Upper lobe of right lung (tissue), 1 donor: ENCODE measurements around the gene AVP. TPM values are rescaled to one million over a fixed set of nuclear protein-coding genes. Genes with fewer than 3 reads are reported as not detected.
"Not testable (repeated sequence)": the region's sequence is repeated elsewhere in the genome, so short reads cannot be mapped to it uniquely, and the experiment has no call there.

ENCODE experiments used
- ATAC-seq: fragments of 200-7000 bp; cut with Tn5 transposase; one replicate; pipeline ENCODE4 v1.9.1; 2020; ENCODE audit warnings: mild to moderate bottlenecking, moderate library complexity
- DNase-seq: peaks from one replicate; pipeline ENCODE4 v3.0.0-alpha.2; 2020
- H3K27ac ChIP-seq: fragments of 200-600 bp; one replicate; pipeline ENCODE4 v1.8.0; 2022
- H3K27me3 ChIP-seq: fragments of 200-600 bp; one replicate; pipeline ENCODE4 v1.8.0; 2022; ENCODE audit warnings: mild to moderate bottlenecking
- H3K36me3 ChIP-seq: fragments of 200-600 bp; one replicate; pipeline ENCODE4 v1.8.0; 2022
- H3K4me1 ChIP-seq: fragments of 200-600 bp; one replicate; pipeline ENCODE4 v1.8.0; 2022
- H3K4me3 ChIP-seq: fragments of 200-600 bp; one replicate; pipeline ENCODE4 v1.8.0; 2022; ENCODE audit warnings: mild to moderate bottlenecking
- H3K9me3 ChIP-seq: fragments of 200-600 bp; one replicate; pipeline ENCODE4 v1.8.0; 2022
- intact Hi-C: fragments of 100-400 bp; cut with DNase I; formaldehyde crosslinking; loops from one replicate; pipeline ENCODE4 v1.11.0; 2022
- total RNA-seq: library from RNA; stranded (reverse); fragmentation: NEBNext Ultra II Directional; extraction: Animal tissue kit (Norgen Biotek cat#: 25700); gene quantifications from one replicate; pipeline ENCODE4 v1.2.1, GENCODE V29; 2021
- TF ChIP-seq, protein P1 (sequence below): fragments of 200-600 bp; IDR thresholded peaks from one replicate; pipeline ENCODE4 v1.8.0; 2022; ENCODE audit warnings: antibody characterized with exemption
- donor health status: DM: no; HTN: yes; CAD: no; lungs with severe emphysema.

AVP gene
- total RNA-seq, 1 donor from 2014 or later = not detected

DNA sequence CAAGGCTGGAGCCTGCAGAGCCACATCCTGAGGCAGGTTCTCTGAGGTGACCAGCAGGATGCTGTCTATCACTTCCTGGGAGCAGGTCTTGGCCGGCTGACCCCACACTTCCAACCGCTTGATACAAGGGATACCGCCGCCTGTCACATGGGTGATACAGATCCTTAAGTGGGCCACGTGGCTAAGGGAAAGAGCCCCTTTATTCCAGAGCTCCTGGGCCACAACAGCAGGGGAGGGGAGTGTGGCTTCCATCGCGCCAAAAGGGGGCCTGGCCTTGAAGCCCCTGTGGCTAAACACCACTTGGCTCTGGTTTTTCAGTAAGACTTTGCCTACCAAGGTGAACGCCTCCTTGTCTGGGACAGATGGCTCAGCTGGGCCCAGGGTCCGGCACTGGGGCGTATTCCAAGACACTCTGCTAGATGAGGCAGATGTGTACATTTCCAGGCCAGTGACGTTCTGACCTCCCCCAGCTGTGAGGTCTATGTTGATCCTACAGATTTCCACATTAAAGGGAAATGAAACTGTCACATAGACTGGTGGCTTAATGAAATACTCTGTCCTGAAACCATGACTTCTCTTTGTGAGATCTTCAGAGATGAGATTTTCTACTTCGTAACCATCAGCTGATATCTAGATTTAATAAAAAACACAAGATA lies 37.6 kb upstream of the AVP start:
- ATAC-seq (no peak), DNase-seq (no peak)
- peaks cover 21% of the 10 kb centered on the region for H3K36me3 ChIP-seq

DNA sequence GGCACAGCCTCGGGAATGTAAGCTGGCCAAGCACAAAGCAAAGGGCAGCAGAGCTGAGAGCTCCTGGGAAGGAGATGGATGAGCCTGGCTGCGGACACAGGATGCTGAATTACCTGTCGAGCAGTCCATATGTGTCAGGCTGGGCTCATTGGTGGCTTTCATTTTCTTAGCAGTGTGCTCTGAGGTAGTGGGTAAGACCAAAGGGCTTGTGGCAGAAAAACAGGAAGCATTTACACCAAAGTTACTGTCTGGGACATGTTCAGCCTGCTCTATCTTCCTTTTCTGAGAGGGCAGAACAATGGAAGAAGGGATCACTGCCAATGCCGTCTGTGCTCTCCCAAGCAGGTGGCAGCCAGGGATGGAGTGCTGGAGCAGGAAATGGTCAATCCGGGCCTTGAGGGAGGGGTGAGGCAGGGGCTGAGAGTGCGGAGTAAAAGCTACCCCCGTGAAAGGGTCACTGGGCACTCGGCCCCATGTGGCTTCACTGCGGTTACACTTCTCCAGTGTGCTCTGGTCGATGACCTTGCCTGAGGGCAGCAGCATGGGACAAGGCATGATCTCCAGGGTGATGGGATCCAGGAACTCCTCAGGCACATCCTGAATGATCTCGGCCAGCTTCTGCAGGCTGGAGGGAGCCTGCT lies 36.9 kb upstream of the AVP start:
- ATAC-seq (no peak), DNase-seq (no peak)
- TF ChIP-seq, protein P1, sequence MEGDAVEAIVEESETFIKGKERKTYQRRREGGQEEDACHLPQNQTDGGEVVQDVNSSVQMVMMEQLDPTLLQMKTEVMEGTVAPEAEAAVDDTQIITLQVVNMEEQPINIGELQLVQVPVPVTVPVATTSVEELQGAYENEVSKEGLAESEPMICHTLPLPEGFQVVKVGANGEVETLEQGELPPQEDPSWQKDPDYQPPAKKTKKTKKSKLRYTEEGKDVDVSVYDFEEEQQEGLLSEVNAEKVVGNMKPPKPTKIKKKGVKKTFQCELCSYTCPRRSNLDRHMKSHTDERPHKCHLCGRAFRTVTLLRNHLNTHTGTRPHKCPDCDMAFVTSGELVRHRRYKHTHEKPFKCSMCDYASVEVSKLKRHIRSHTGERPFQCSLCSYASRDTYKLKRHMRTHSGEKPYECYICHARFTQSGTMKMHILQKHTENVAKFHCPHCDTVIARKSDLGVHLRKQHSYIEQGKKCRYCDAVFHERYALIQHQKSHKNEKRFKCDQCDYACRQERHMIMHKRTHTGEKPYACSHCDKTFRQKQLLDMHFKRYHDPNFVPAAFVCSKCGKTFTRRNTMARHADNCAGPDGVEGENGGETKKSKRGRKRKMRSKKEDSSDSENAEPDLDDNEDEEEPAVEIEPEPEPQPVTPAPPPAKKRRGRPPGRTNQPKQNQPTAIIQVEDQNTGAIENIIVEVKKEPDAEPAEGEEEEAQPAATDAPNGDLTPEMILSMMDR = no peak
- intact Hi-C loops = no loop called here
- Histone ChIP-seq H3K27me3 (no peaks in the 10 kb centered on the region), H3K36me3 (peaks cover 21% of the 10 kb centered on the region), H3K9me3 (no peaks in the 10 kb centered on the region), H3K27ac (no peak overlapping the region), H3K4me3 (no peak overlapping the region), H3K4me1 (peaks cover 3% of the 10 kb centered on the region)

More for the DNA sequence above, 37.6 kb upstream of the AVP start:
- no peak overlapping the region for H3K27ac ChIP-seq
- H3K4me3 ChIP-seq = no peak overlapping the region
- intact Hi-C loops = no loop called here
- H3K4me1 ChIP-seq = peaks cover 3% of the 10 kb centered on the region
- TF ChIP-seq, protein P1 = no peak
- no peaks in the 10 kb centered on the region for H3K27me3 ChIP-seq
- no peaks in the 10 kb centered on the region for H3K9me3 ChIP-seq

DNA sequence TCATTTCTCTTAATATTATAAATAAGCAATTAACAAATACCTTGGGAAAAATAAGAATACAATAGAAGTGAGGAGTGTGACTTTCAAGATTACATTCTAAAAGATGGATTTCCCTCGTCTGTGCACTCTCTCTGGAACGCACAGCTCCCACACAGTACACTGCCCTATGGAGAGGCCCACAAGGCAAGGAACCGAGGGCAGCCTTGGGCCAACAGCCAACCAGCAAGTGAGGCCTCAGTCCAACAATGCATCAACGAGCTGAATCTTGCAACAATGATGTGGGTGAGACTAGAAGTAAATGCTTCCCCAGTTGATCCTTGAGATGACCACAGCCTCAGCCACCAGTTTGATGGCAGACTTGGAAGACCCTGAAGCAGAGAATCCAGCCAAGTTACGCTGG lies 34.5 kb upstream of the AVP start:
- TF ChIP-seq, protein P1 = no peak
- peaks cover 3% of the 10 kb centered on the region for H3K4me1 ChIP-seq
- H3K27ac ChIP-seq = no peak overlapping the region
- no peaks in the 10 kb centered on the region for H3K27me3 ChIP-seq
- no peak overlapping the region for H3K4me3 ChIP-seq
- H3K9me3 ChIP-seq = no peaks in the 10 kb centered on the region
- intact Hi-C loops = no loop called here
- H3K36me3 ChIP-seq = peaks cover 21% of the 10 kb centered on the region
- ATAC-seq (no peak), DNase-seq (no peak)

DNA sequence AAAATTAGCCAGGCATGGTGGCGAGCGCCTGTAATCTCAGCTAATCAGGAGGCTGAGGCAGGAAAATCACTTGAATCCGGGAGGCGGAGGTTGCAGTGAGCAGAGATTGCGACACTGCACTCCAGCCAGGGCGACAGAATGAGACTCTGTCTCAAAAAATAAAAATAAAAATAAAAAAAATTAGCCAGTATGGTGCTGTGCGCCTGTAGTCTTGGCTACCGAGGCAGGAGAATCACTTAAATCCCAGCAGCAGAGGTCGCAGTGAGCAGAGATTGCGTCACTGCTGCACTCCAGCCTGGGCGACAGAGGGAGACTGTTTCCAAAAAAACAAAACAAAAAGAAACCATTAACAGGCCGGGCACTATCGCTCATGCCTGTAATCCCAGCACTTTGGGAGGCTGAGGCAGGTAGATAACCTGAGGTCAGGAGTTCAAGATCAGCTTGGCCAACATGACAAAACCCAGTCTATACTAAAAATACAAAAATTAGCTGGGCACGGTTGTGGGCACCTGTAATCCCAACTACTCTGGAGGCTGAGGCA lies 33.4 kb upstream of the AVP start:
- Histone ChIP-seq H3K36me3 (peaks cover 21% of the 10 kb centered on the region), H3K27ac (peak overlapping the region; percentile 70)
- H3K4me1 ChIP-seq, intact Hi-C loops, H3K4me3 ChIP-seq, H3K27me3 ChIP-seq, H3K9me3 ChIP-seq: not testable (repeated sequence)
- TF ChIP-seq, protein P1 = peak; percentile 61
- peak; percentile 75 for DNase-seq
- ATAC-seq = peak; percentile 85

DNA sequence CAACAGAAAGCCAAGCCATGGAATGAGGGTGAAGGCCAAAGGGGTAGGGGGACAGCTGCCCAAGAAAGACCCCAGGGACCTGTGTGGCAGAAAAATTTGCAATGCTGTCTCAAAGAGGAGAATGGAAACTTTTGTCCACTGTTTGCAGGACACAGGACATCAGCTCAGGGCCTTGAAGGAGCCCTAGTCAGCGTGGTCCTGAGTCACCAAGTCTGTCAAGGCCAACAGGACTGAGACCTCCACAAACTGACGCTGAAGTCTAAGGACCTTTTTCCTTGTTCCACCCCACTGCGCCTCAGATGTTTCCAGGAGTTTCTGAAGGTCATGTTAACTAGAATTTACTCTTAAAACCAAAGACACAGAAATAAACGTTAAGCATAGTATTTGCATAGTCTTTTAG lies 31.8 kb upstream of the AVP start:
- no peaks in the 10 kb centered on the region for H3K9me3 ChIP-seq
- H3K27me3 ChIP-seq = no peaks in the 10 kb centered on the region
- peaks cover 8% of the 10 kb centered on the region for H3K36me3 ChIP-seq
- TF ChIP-seq, protein P1 = no peak
- DNase-seq (no peak), ATAC-seq (no peak)
- intact Hi-C loops = no loop called here
- H3K27ac ChIP-seq = no peak overlapping the region
- no peak overlapping the region for H3K4me3 ChIP-seq
- H3K4me1 ChIP-seq = peaks cover 3% of the 10 kb centered on the region
